ENCODE measurements around the gene RNF167. TPM values are rescaled to one million over a fixed set of nuclear protein-coding genes. Genes with fewer than 3 reads are reported as not detected.

RNF167 gene
- total and polyA plus RNA-seq, 2 of the 13 experiments (the other 11 are each of a cell fraction or from before 2014, with no cell fraction given), result 44.1 to 45.4 TPM

GRCh38 chr17:4986951-4987766 is 47.1 kb downstream of the RNF167 start, which contains the start of gene CAMTA2 (continued):
- TF ChIP-seq ZNF276 (CRISPR knock-in tag; IDR thresholded peaks at IDR 0.05; ENCODE audit: low read depth), result no peak
- TF ChIP-seq ZFP90 (CRISPR knock-in tag; IDR thresholded peaks at IDR 0.05; ENCODE audit: borderline replicate concordance), result peak; percentile 36; the same call in 1 of the 2 replicates
- no peak for TF ChIP-seq TCF12 (IDR thresholded peaks at IDR 0.05)
- no peak for TF ChIP-seq TCF12 (CRISPR knock-in tag; IDR thresholded peaks at IDR 0.05)
- TF ChIP-seq FOXK2 (IDR thresholded peaks at IDR 0.05), result no peak
- TF ChIP-seq ZNF850 (CRISPR knock-in tag; conservative IDR thresholded peaks at IDR 0.05), result peak; percentile 91; the same call in 1 of the 2 replicates
- TF ChIP-seq MBNL3 (CRISPR knock-in tag; conservative IDR thresholded peaks at IDR 0.05), result no peak
- peak; percentile 82 for TF ChIP-seq XRCC5 (optimal IDR thresholded peaks at IDR 0.05; ENCODE audit: low read length)
- TF ChIP-seq ZBTB40 (IDR thresholded peaks at IDR 0.05), result no peak
- peak; percentile 68; the same call in 1 of the 2 replicates for TF ChIP-seq ZBTB40 (CRISPR knock-in tag; IDR thresholded peaks at IDR 0.05)
- TF ChIP-seq NR2F1 (CRISPR knock-in tag; IDR thresholded peaks at IDR 0.05), result peak in 1 of 2 experiments; percentile 36; a peak in 1 of 4 replicates
- TF ChIP-seq HHEX (CRISPR knock-in tag; IDR thresholded peaks at IDR 0.05), result no peak
- TF ChIP-seq ZMYM4 (CRISPR knock-in tag; IDR thresholded peaks at IDR 0.05), result peak; percentile 86; the same call in 1 of the 2 replicates
- 0 out of 2 replicates have a peak, but pooled peaks have one; percentile 49 for TF ChIP-seq ZNF138 (CRISPR knock-in tag; IDR thresholded peaks at IDR 0.05; ENCODE audit: low read depth)
- no peak for TF ChIP-seq KDM6A (CRISPR knock-in tag; IDR thresholded peaks at IDR 0.05; ENCODE audit: low read depth)

All from HepG2 (cell line).